Progenitor cell of endocrine pancreas (in vitro differentiated cells): ENCODE data around the gene TIMM29. TPM values are rescaled to one million over a fixed set of nuclear protein-coding genes. Genes with fewer than 3 reads are reported as not detected.
A peak's percentile ranks its signal among the peaks of the same experiment; 100 is the strongest.

Experiments
- DNase-seq: peaks from one replicate; pipeline ENCODE4 v3.0.0; 2021; ENCODE audit warnings: low spot score; ENCODE audit not compliant: unreplicated experiment
- H3K27ac Mint-ChIP-seq: 2 replicates; pipeline ENCODE4 v1.8.0; 2021; ENCODE audit warnings: mild to moderate bottlenecking, moderate library complexity, mixed read lengths
- H3K27me3 Mint-ChIP-seq: 2 replicates; pipeline ENCODE4 v1.8.0; 2021; ENCODE audit warnings: mixed read lengths
- H3K36me3 Mint-ChIP-seq: 2 replicates; pipeline ENCODE4 v1.8.0; 2022; ENCODE audit warnings: mixed read lengths; ENCODE audit not compliant: insufficient read depth
- H3K4me1 Mint-ChIP-seq: 2 replicates; pipeline ENCODE4 v1.8.0; 2021; ENCODE audit warnings: low read depth, mixed read lengths
- H3K4me3 Mint-ChIP-seq: 2 replicates; pipeline ENCODE4 v1.8.0; 2021; ENCODE audit warnings: low read depth, mild to moderate bottlenecking, moderate library complexity, mixed read lengths
- H3K9me3 Mint-ChIP-seq: 2 replicates; pipeline ENCODE4 v1.8.0; 2021; ENCODE audit warnings: low read depth, mixed read lengths
- CTCF ChIP-seq: fragments of 200-600 bp; sonication (generic); IDR thresholded peaks from one replicate; pipeline ENCODE4 v1.5.0; 2021; ENCODE audit warnings: antibody characterized with exemption, mild to moderate bottlenecking; ENCODE audit not compliant: unreplicated experiment
- total RNA-seq: library from RNA; stranded (reverse); gene quantifications from 2 replicates; pipeline ENCODE4 v1.2.1, GENCODE V29; 2021

Gene TIMM29
- total RNA-seq, 1 donor from 2014 or later = 29.4 TPM

- Mint-ChIP-seq H3K9me3 (no peaks in the 10 kb centered on the region), H3K4me1 (peaks cover 33% of the 10 kb centered on the region), H3K27me3 (no peaks in the 10 kb centered on the region), H3K36me3 (peaks cover 6% of the 10 kb centered on the region), H3K4me3 (peak overlapping the region; percentile 56), H3K27ac (peak overlapping the region; percentile 89)
- DNase-seq = no peak
- TF ChIP-seq CTCF = no peak
Observed at GRCh38 chr19:10963865-10964264, 35.3 kb downstream of the TIMM29 start.

- Mint-ChIP-seq H3K9me3 (no peaks in the 10 kb centered on the region), H3K36me3 (peaks cover 6% of the 10 kb centered on the region), H3K27ac (no peak overlapping the region), H3K4me1 (peaks cover 35% of the 10 kb centered on the region), H3K27me3 (no peaks in the 10 kb centered on the region), H3K4me3 (peak overlapping the region; percentile 11)
- no peak for DNase-seq
- TF ChIP-seq CTCF = peak; percentile 22
Observed at GRCh38 chr19:10964903-10965302, 36.3 kb downstream of the TIMM29 start.

- no peak for DNase-seq
- peaks cover 6% of the 10 kb centered on the region for H3K36me3 Mint-ChIP-seq
- H3K4me3 Mint-ChIP-seq = no peak overlapping the region
- H3K4me1 Mint-ChIP-seq = peaks cover 35% of the 10 kb centered on the region
- H3K27me3 Mint-ChIP-seq = no peaks in the 10 kb centered on the region
- TF ChIP-seq CTCF = no peak
- peak overlapping the region; percentile 25 for H3K27ac Mint-ChIP-seq
- no peaks in the 10 kb centered on the region for H3K9me3 Mint-ChIP-seq
Observed at GRCh38 chr19:10965398-10965797, 36.8 kb downstream of the TIMM29 start.

- DNase-seq = no peak
- Mint-ChIP-seq H3K4me1 (peaks cover 35% of the 10 kb centered on the region), H3K36me3 (peaks cover 7% of the 10 kb centered on the region), H3K9me3 (no peaks in the 10 kb centered on the region), H3K4me3 (no peak overlapping the region), H3K27me3 (no peaks in the 10 kb centered on the region), H3K27ac (peak overlapping the region; percentile 42)
- TF ChIP-seq CTCF = no peak
Observed at GRCh38 chr19:10966809-10967208, 38.2 kb downstream of the TIMM29 start.

GRCh38 chr19:10968527-10969135, 40.0 kb downstream of the TIMM29 start:
- Mint-ChIP-seq H3K9me3 (no peaks in the 10 kb centered on the region), H3K27ac (peak overlapping the region; percentile 73), H3K27me3 (no peaks in the 10 kb centered on the region), H3K36me3 (peaks cover 10% of the 10 kb centered on the region), H3K4me3 (no peak overlapping the region), H3K4me1 (peaks cover 29% of the 10 kb centered on the region)
- no peak for DNase-seq
- no peak for TF ChIP-seq CTCF
